Mucosa of gallbladder (tissue), 1 donor: ENCODE measurements around the gene MGAT4C. TPM values are rescaled to one million over a fixed set of nuclear protein-coding genes. Genes with fewer than 3 reads are reported as not detected.

ENCODE experiments used
- DNase-seq: peaks from one replicate; pipeline ENCODE4 v3.0.0-alpha.2; 2020; ENCODE audit warnings: low spot score
- total RNA-seq: library from RNA; stranded (reverse); gene quantifications from one replicate; pipeline ENCODE4 v1.2.1, GENCODE V29; 2021
- donor health status: DM: no; HTN: no; CAD: no.

The MGAT4C gene
- total RNA-seq, 1 donor from 2014 or later, result 0.60 TPM

GRCh38 chr12:85975716-85976115, 280.5 kb downstream of the MGAT4C start:
- DNase-seq, result no peak

- DNase-seq, result no peak
Measured at GRCh38 chr12:85971800-85972199, 284.4 kb downstream of the MGAT4C start.

GRCh38 chr12:85968606-85969005, 287.6 kb downstream of the MGAT4C start:
- DNase-seq, result no peak

- DNase-seq, result no peak
Measured at GRCh38 chr12:85963326-85963725, 292.9 kb downstream of the MGAT4C start.

GRCh38 chr12:85956081-85956480, 300.1 kb downstream of the MGAT4C start:
- no peak for DNase-seq

GRCh38 chr12:85955127-85955526, 301.1 kb downstream of the MGAT4C start:
- DNase-seq, result no peak

- no peak for DNase-seq
Measured at GRCh38 chr12:85951823-85952222, 304.4 kb downstream of the MGAT4C start.

GRCh38 chr12:85949253-85949652, 306.9 kb downstream of the MGAT4C start:
- no peak for DNase-seq

GRCh38 chr12:85948340-85948739, 307.9 kb downstream of the MGAT4C start:
- DNase-seq, result no peak

GRCh38 chr12:85947286-85947685, 308.9 kb downstream of the MGAT4C start:
- no peak for DNase-seq

- no peak for DNase-seq
Measured at GRCh38 chr12:85946375-85946774, 309.8 kb downstream of the MGAT4C start.

GRCh38 chr12:85927166-85927565, 329.0 kb downstream of the MGAT4C start:
- no peak for DNase-seq

GRCh38 chr12:85923767-85924331, 332.3 kb downstream of the MGAT4C start:
- no peak for DNase-seq

GRCh38 chr12:85920324-85920947, 335.8 kb downstream of the MGAT4C start:
- no peak for DNase-seq
